SK-N-SH (cell line): ENCODE data around the gene HSD3B7.
A peak's percentile ranks its signal among the peaks of the same experiment; 100 is the strongest.

ENCODE experiments used
- EP300 ChIP-seq, 2 experiments: IDR thresholded peaks; 2 replicates each; pipeline versions ENCODE4 v1.4.0 to v1.6.1; 2012; ENCODE audit warnings: borderline replicate concordance in 1 of 2, low read depth in 1 of 2, low read length in 1 of 2
- FOXM1 ChIP-seq: IDR thresholded peaks from 2 replicates; pipeline ENCODE4 v1.4.0; 2012; ENCODE audit warnings: low read depth, mild to moderate bottlenecking
- GATA2 ChIP-seq: sonication (generic); formaldehyde crosslinking; IDR thresholded peaks from 2 replicates; pipeline ENCODE4 v1.5.0; 2020; ENCODE audit warnings: mild to moderate bottlenecking, missing genetic modification reagents
- JUND ChIP-seq: IDR thresholded peaks from 2 replicates; pipeline ENCODE4 v1.4.0; 2012
- POLR2AphosphoS5 ChIP-seq: IDR thresholded peaks from 2 replicates; pipeline ENCODE4 v1.6.1; 2012; ENCODE audit warnings: low read depth, low read length
- RAD21 ChIP-seq: IDR thresholded peaks from 2 replicates; pipeline ENCODE4 v1.6.1; 2012; ENCODE audit warnings: mild to moderate bottlenecking, low read length
- RFX5 ChIP-seq: IDR thresholded peaks from 2 replicates; pipeline ENCODE4 v1.6.1; 2012; ENCODE audit warnings: mild to moderate bottlenecking, improper control_type of control experiment, low read length
- SIN3A ChIP-seq: IDR thresholded peaks from 2 replicates; pipeline ENCODE4 v1.6.1; 2012; ENCODE audit warnings: low read depth, mild to moderate bottlenecking, low read length, moderate library complexity, borderline replicate concordance
- TAF1 ChIP-seq: IDR thresholded peaks from 2 replicates; pipeline ENCODE4 v1.6.1; 2012; ENCODE audit warnings: low read depth, mild to moderate bottlenecking, low read length, moderate library complexity, borderline replicate concordance
- TF ChIP-seq, protein P1 (sequence below): fragments of 200-600 bp; sonication (generic); IDR thresholded peaks from 2 replicates; pipeline ENCODE4 v1.6.1; 2017; ENCODE audit warnings: antibody characterized with exemption, mild to moderate bottlenecking, moderate library complexity
- TF ChIP-seq, protein P2 (sequence below): IDR thresholded peaks from 2 replicates; pipeline ENCODE4 v1.4.0; 2012; ENCODE audit warnings: low read depth

DNA sequence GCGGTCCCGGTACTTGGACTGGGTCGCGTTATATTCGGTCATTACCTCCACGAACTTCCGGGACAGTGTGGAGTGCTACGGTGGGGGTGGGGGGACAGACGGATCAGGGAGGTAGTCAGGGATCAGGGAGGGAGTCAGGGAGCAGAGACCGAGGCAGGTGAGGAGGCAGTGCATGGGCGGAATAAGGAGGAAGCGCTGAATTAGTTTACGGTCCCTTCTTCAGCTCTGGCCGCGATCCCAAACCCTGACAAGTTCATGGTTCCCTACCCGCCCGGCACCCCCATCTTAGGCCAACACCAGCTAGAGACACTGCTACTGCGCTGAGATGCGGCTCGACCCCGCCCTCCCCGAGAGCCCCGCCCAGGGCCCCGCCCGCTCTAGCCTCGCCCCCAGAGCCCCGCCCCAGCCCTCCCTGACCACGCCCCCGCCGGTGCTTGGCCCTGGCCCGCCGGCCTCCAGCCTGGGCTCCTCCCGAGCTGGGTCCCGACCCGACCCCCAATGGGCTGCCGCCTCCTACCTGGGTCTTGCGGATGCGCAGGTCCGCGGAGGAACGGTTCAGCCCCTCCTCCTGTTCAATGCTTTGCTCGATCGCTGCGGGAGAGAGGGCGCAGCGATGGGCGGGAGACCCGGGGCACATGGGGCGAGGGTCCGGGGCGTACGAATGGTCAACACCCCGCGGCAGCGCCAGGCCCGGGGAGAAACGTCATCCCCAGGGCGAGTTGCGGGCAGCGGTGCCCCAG lies 12.1 kb downstream of the HSD3B7 start:
- no peak for TF ChIP-seq POLR2AphosphoS5
- TF ChIP-seq, protein P1, sequence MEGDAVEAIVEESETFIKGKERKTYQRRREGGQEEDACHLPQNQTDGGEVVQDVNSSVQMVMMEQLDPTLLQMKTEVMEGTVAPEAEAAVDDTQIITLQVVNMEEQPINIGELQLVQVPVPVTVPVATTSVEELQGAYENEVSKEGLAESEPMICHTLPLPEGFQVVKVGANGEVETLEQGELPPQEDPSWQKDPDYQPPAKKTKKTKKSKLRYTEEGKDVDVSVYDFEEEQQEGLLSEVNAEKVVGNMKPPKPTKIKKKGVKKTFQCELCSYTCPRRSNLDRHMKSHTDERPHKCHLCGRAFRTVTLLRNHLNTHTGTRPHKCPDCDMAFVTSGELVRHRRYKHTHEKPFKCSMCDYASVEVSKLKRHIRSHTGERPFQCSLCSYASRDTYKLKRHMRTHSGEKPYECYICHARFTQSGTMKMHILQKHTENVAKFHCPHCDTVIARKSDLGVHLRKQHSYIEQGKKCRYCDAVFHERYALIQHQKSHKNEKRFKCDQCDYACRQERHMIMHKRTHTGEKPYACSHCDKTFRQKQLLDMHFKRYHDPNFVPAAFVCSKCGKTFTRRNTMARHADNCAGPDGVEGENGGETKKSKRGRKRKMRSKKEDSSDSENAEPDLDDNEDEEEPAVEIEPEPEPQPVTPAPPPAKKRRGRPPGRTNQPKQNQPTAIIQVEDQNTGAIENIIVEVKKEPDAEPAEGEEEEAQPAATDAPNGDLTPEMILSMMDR, result no peak
- TF ChIP-seq RFX5, result no peak
- no peak for TF ChIP-seq EP300 (IDR thresholded peaks at IDR 0.05; ENCODE audit: borderline replicate concordance in 1 of 2, low read depth in 1 of 2, low read length in 1 of 2)
- TF ChIP-seq SIN3A, result no peak
- TF ChIP-seq FOXM1, result no peak
- TF ChIP-seq JUND, result no peak
- no peak for TF ChIP-seq GATA2 (CRISPR knock-in tag)
- 0 out of 2 replicates have a peak, but pooled peaks have one; percentile 14 for TF ChIP-seq TAF1
- no peak for TF ChIP-seq RAD21
- TF ChIP-seq, protein P2, sequence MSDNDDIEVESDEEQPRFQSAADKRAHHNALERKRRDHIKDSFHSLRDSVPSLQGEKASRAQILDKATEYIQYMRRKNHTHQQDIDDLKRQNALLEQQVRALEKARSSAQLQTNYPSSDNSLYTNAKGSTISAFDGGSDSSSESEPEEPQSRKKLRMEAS, result no peak
